ENCODE measurements around the gene ZNF503. TPM values are rescaled to one million over a fixed set of nuclear protein-coding genes. Genes with fewer than 3 reads are reported as not detected.

Gene ZNF503
- total RNA-seq, 6 experiments from 2014 or later: 9.1 to 15.9 (median 9.7) TPM

GRCh38 chr10:75418293-75418692 lies 16.7 kb upstream of the ZNF503 start:
- TF ChIP-seq CTCF (IDR thresholded peaks at IDR 0.05): no peak
- no peaks in the 10 kb centered on the region for H3K36me3 Mint-ChIP-seq (ENCODE audit: low read depth)

DNA sequence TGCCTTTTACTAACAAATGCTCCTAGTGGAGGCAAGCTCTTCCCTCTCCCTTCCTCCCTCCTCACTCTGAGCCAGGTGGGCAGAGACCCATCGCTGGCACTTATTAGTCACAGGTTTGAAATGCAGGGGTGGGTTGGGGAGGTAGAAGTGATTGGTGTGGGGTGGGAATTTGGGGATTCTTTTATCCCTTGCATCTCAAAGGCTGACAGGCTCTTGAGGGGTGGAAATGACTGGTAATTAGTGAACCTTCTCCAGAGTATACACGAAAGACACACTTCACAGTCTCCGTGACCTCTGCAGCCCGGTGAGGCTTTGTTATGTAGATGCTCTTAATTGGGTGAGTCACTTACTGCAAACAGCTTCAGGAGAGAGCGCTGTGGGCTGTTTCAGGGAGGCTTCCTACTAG lies 16.0 kb upstream of the ZNF503 start:
- H3K4me3 Mint-ChIP-seq: no peak overlapping the region
- H3K27ac Mint-ChIP-seq: no peak overlapping the region
- H3K9me3 Mint-ChIP-seq: no peaks in the 10 kb centered on the region
- H3K4me1 Mint-ChIP-seq (ENCODE audit: low read depth): no peaks in the 10 kb centered on the region
- no peak for TF ChIP-seq CTCF (IDR thresholded peaks at IDR 0.05)
- DNase-seq: no peak
- H3K36me3 Mint-ChIP-seq (ENCODE audit: low read depth): no peaks in the 10 kb centered on the region
- H3K27me3 Mint-ChIP-seq (ENCODE audit: insufficient read depth): peaks cover 29% of the 10 kb centered on the region

More at GRCh38 chr10:75418293-75418692, 16.7 kb upstream of the ZNF503 start:
- Mint-ChIP-seq H3K9me3 (no peaks in the 10 kb centered on the region), H3K27ac (no peak overlapping the region), H3K4me1 (ENCODE audit: low read depth) (no peaks in the 10 kb centered on the region), H3K4me3 (no peak overlapping the region), H3K27me3 (ENCODE audit: insufficient read depth) (peaks cover 36% of the 10 kb centered on the region)
- DNase-seq: no peak

DNA sequence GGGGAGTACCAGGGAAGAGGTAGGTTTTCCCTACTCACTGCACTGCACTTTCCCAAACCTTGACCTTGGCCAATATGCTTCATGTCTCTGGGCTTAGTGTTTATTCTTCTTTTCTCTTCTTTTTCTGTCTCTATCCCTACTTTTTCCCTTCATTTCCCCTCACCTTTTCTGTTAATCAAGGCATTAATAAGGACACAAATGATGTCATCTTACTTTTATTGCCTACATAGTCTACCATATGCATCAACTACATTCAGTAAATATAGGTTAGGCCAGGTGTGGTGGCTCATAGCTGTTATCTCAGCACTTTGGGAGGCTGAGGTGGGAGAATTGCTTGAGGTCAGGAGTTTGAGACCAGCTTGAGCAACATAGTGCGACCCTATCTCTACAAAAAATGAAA lies 13.0 kb upstream of the ZNF503 start:
- Mint-ChIP-seq H3K27me3 (ENCODE audit: insufficient read depth) (peaks cover 32% of the 10 kb centered on the region), H3K9me3 (no peaks in the 10 kb centered on the region), H3K4me3 (no peak overlapping the region), H3K27ac (no peak overlapping the region), H3K36me3 (ENCODE audit: low read depth) (no peaks in the 10 kb centered on the region), H3K4me1 (ENCODE audit: low read depth) (no peaks in the 10 kb centered on the region)
- no peak for TF ChIP-seq CTCF (IDR thresholded peaks at IDR 0.05)
- no peak for DNase-seq

GRCh38 chr10:75410132-75411005 lies 8.8 kb upstream of the ZNF503 start:
- no peaks in the 10 kb centered on the region for H3K36me3 Mint-ChIP-seq (ENCODE audit: low read depth)

More at GRCh38 chr10:75410132-75411005, 8.8 kb upstream of the ZNF503 start:
- no peaks in the 10 kb centered on the region for H3K4me1 Mint-ChIP-seq (ENCODE audit: low read depth)
- TF ChIP-seq CTCF (IDR thresholded peaks at IDR 0.05): no peak
- no peak for DNase-seq
- peak overlapping the region; percentile 73 for H3K4me3 Mint-ChIP-seq
- H3K27ac Mint-ChIP-seq: no peak overlapping the region
- H3K27me3 Mint-ChIP-seq (ENCODE audit: insufficient read depth): peaks cover 16% of the 10 kb centered on the region
- H3K9me3 Mint-ChIP-seq: no peaks in the 10 kb centered on the region
